ENCODE data around the gene ZNF23.
"Not testable (repeated sequence)": the region's sequence is repeated elsewhere in the genome, so short reads cannot be mapped to it uniquely, and the experiment has no call there.

The ZNF23 gene

DNA sequence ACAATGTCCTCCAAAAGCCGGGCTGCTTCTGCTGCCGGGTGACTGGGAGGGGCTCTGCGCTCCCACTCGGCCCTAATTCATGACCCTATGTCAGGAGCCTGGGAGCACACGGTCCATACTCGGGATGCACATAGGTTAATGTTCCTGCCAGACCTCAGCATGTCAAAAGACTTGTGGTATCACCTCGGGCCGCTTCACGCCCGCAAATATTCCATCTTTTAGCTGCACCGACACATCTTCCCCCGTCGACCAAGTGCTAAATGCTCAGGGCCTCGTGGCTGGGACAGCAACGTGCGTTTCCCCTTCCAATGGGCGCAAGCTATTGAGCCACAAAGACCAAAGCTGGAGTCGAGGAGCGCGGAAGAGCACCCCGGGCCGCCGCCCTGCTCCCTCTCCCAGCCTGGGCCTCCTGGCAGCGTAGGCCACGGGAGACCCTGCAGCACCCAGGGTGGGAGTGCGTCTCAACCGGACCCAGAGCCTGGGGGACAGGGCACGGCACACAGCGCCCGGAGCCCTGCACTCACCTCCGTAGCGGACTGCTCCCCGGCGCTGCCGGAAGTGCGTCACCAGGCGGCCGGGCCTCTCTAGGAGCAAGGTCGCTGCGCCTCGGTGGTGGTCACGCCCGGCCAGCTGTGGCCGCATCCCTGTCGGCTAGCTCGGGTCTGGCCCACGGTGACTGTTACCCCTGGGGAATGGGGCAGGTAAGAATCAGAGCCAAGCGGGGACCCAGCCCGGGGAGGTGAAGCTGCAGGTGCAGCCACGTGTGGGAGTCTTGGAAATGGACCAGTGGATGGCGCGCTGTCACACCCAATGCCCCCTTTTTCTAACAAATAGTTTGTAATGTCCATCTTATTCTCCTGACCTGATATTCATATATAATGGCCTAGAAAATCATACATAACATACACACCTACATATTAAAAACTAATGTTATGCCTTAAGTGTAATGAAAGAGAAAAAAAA lies at the start of gene ZNF23:
Gene ZNF23 (minus strand): TSS at position 562 of the 963 bp plus-strand sequence. CDS start 5,451 bp downstream, outside the sequence.
- ChIA-PET CTCF (interaction anchor here (0.9 to 4.5 kb wide), 7 partner anchors 11 to 49 kb away, joined by 3 to 21 read pairs (median 6); no protein-coding TSS in a partner anchor), POLR2A (interaction anchor here (1.3 kb wide), 3 partner anchors 12 to 22 kb away, joined by 6 to 10 read pairs (median 7); no protein-coding TSS in a partner anchor)
- DNase-seq (ENCODE audit: low read depth, low spot score) = no peak
- H3K4me3 ChIP-seq (ENCODE audit: low read depth, low read length) = peak within 1 kb of the TSS; percentile 98
- TF ChIP-seq, protein P1, sequence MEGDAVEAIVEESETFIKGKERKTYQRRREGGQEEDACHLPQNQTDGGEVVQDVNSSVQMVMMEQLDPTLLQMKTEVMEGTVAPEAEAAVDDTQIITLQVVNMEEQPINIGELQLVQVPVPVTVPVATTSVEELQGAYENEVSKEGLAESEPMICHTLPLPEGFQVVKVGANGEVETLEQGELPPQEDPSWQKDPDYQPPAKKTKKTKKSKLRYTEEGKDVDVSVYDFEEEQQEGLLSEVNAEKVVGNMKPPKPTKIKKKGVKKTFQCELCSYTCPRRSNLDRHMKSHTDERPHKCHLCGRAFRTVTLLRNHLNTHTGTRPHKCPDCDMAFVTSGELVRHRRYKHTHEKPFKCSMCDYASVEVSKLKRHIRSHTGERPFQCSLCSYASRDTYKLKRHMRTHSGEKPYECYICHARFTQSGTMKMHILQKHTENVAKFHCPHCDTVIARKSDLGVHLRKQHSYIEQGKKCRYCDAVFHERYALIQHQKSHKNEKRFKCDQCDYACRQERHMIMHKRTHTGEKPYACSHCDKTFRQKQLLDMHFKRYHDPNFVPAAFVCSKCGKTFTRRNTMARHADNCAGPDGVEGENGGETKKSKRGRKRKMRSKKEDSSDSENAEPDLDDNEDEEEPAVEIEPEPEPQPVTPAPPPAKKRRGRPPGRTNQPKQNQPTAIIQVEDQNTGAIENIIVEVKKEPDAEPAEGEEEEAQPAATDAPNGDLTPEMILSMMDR (IDR thresholded peaks at IDR 0.05; ENCODE audit: insufficient read depth, low read length, missing control alignments) = no peak

DNA sequence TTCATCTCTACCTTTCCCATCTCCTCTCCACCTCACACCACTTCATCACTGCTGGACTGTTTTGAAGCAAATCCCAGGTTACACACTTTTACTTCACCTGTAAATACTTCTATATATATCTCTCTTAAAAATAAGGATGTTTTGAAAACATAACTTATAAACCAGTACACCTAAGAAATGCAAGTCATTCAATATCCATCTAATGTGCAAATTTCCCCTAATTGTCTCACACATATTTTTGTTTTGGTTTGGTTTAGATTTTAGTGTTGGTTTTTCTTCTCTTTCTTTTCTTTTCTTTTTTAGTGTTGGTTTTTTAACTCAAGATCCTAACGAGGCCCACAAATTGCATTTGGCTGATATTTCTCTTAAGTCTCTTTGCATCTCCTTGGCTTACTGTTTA lies 45.0 kb upstream of the ZNF23 start:
- ChIA-PET POLR2A (no interaction called here), CTCF (interaction anchor here (0.8 kb wide), 1 partner anchor 94 kb away, joined by 3 read pairs; no protein-coding TSS in a partner anchor)
- no peak for DNase-seq (ENCODE audit: low read depth, low spot score)
- no peak overlapping the region for H3K4me3 ChIP-seq (ENCODE audit: low read depth, low read length)
- TF ChIP-seq, protein P1 (IDR thresholded peaks at IDR 0.05; ENCODE audit: insufficient read depth, low read length, missing control alignments) = no peak

DNA sequence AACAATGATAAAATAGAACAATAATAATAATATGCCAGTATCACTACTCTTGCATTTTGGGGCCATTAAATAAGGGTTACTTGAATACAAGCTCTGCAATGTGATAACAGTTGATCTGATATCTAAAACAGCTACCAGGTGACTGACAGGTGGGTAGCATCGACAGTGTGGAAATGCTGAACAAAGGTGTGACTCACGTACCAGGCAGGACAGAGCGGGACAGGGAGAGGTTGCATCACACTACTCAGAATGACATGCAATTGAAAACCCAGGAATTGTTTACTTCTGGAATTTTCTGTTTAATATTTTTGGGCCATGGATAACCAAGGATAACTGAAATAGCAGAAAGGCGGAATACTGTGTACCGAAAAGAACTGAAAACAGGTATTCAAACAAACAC lies 42.9 kb upstream of the ZNF23 start:
- H3K4me3 ChIP-seq (ENCODE audit: low read depth, low read length) = no peak overlapping the region
- DNase-seq (ENCODE audit: low read depth, low spot score) = no peak
- ChIA-PET CTCF (interaction anchor here (10.7 kb wide), 1 partner anchor 94 kb away, joined by 353 read pairs; no protein-coding TSS in a partner anchor), POLR2A (no interaction called here)
- TF ChIP-seq, protein P1 (IDR thresholded peaks at IDR 0.05; ENCODE audit: insufficient read depth, low read length, missing control alignments) = no peak

DNA sequence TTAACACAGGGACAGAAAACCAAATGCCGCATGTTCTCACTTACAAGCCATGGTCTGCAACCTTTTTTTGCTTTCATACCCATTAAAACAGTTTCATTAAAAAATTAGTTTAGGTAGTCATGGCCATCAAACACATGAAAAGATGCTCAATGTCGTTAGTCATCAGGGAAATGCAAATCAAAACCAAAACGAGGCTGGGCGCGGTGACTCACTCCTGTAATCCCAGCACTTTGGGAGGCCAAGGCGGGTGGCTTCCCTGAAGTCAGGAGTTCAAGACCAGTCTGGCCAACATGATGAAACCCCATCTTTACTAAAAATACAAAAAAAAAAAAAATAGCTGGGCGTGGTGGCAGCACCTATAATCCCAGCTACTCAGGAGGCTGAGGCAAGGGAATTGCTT lies 42.0 kb upstream of the ZNF23 start:
- CTCF ChIA-PET = interaction anchor here (10.7 kb wide), 1 partner anchor 93 kb away, joined by 353 read pairs; no protein-coding TSS in a partner anchor
- DNase-seq (ENCODE audit: low read depth, low spot score); H3K4me3 ChIP-seq (ENCODE audit: low read depth, low read length); POLR2A ChIA-PET: not testable (repeated sequence)

DNA sequence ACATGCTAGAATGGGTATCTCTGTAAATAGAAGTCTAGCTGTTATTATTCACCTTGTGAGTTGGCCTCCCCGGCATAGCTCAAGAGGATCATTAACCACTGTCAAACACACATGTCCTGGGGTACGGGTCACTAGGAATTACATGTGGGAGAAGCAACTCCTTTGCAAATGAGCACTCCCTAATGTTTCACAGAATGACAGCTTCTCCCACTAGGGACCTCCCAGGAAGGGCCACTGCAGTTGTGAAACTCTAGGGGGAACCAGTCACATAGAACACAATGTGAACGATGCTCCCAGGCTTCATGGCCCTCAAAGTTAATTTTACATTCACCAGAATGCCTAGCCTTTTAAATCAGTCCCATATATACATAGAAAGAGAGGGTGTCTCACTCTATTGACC lies 39.5 kb upstream of the ZNF23 start:
- H3K4me3 ChIP-seq (ENCODE audit: low read depth, low read length) = no peak overlapping the region
- POLR2A ChIA-PET = no interaction called here
- no peak for DNase-seq (ENCODE audit: low read depth, low spot score)
- CTCF ChIA-PET = interaction anchor here (0.6 to 10.7 kb wide), 9 partner anchors 11 to 101 kb away, joined by 3 to 353 read pairs (median 9); partner anchors contain the start of genes CHST4 and ZNF19
- TF ChIP-seq, protein P1 (IDR thresholded peaks at IDR 0.05; ENCODE audit: insufficient read depth, low read length, missing control alignments) = no peak

DNA sequence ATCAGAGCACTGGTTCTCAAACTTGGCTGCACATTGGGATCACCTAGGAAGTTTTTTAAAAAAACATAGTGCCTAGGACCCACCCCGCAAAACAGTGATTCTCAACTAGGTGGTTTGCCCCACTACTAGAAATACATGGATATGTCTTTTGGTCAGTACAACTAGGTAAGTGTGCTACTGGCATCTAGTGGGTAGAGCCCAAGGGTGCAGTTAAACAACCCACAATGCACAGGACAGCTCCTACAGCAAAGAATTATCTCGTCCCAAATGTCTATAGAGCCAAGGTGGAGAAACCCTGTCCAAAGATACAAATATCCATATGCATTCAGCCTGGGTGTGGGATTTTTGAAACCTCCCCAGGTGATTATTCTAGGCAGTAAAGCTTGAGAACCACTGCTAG lies 38.9 kb upstream of the ZNF23 start:
- TF ChIP-seq, protein P1 (IDR thresholded peaks at IDR 0.05; ENCODE audit: insufficient read depth, low read length, missing control alignments) = no peak
- ChIA-PET POLR2A (no interaction called here), CTCF (interaction anchor here (1.2 to 10.7 kb wide), 12 partner anchors 11 to 157 kb away, joined by 3 to 353 read pairs (median 8); partner anchors contain the start of genes CHST4 and ZNF19)
- no peak for DNase-seq (ENCODE audit: low read depth, low spot score)
- H3K4me3 ChIP-seq (ENCODE audit: low read depth, low read length) = no peak overlapping the region

Measured in AG04449 (cell line).